GM12878 (cell line): ENCODE results near the gene RTEL1. TPM values are rescaled to one million over a fixed set of nuclear protein-coding genes. Genes with fewer than 3 reads are reported as not detected.

Experiments
- ATAC-seq: fragments of 200-7000 bp; cut with Tn5 transposase; 3 replicates; pipeline ENCODE4 v1.9.1; 2020; ENCODE audit warnings: mild to moderate bottlenecking, moderate library complexity
- BruUV-seq: library from RNA; stranded (reverse); fragments of 400-500 nt; replicated peaks from 2 replicates; lab custom pipeline; 2021; lab: Mats Ljungman, UMichigan
- CTCF ChIA-PET: fragments of 300-600 bp; sonication (Branson Sonifier 250); formaldehyde crosslinking; extraction: SDS; loops from one replicate; lab custom pipeline; 2021; ENCODE audit warnings: inconsistent platforms; lab: Yijun Ruan, JAX
- POLR2A ChIA-PET: fragments of 350-600 bp; formaldehyde crosslinking; extraction: SDS; loops from one replicate; lab custom pipeline; 2021; ENCODE audit warnings: inconsistent platforms; lab: Charles Lee
- RAD21 ChIA-PET: fragments of 300-600 bp; sonication (Branson Sonifier 250); formaldehyde crosslinking; loops from one replicate; lab custom pipeline; 2023; ENCODE audit warnings: antibody characterized with exemption; ENCODE audit not compliant: unreplicated experiment; lab: Charles Lee
- SMC1A ChIA-PET: fragments of 300-600 bp; sonication (Branson Sonifier 250); formaldehyde crosslinking; loops from one replicate; lab custom pipeline; 2023; ENCODE audit not compliant: unreplicated experiment, uncharacterized antibody; lab: Charles Lee
- DNase-seq: peaks from one replicate; pipeline ENCODE4 v3.0.0-alpha.2; 2011; ENCODE audit warnings: low read depth, low spot score
- FAIRE-seq: peaks from 3 replicates; lab custom pipeline; 2011; peaks lifted over from hg19 to GRCh38; lab: Jason Lieb, UNC
- H2AFZ ChIP-seq: 2 replicates; pipeline ENCODE4 v1.6.0; 2011; ENCODE audit warnings: low read depth, low read length, control low read depth; ENCODE audit not compliant: control insufficient read depth
- H3K27ac ChIP-seq: 2 replicates; pipeline ENCODE4 v1.5.1; 2011; ENCODE audit warnings: control low read depth; ENCODE audit not compliant: control insufficient read depth, insufficient read depth
- H3K27me3 ChIP-seq, 2 experiments: replicated peaks in 1 of 2; 2 replicates each; pipeline versions ENCODE4 v1.6.0 to v1.6.1; 2011; ENCODE audit warnings: low read length in 1 of 2; ENCODE audit not compliant: control insufficient read depth in 2 of 2, insufficient read depth in 2 of 2
- H3K36me3 ChIP-seq, 2 experiments: 2 replicates each; pipeline ENCODE4 v1.5.1; 2011; ENCODE audit warnings: low read length in 1 of 2; ENCODE audit not compliant: control insufficient read depth in 2 of 2, insufficient read depth in 2 of 2
- H3K4me1 ChIP-seq: 2 replicates; pipeline ENCODE4 v1.6.1; 2011; ENCODE audit warnings: mild to moderate bottlenecking, low read length, moderate library complexity, mixed read lengths; ENCODE audit not compliant: control insufficient read depth, insufficient read depth
- H3K4me2 ChIP-seq: 2 replicates; pipeline ENCODE4 v1.6.0; 2011; ENCODE audit warnings: control low read depth; ENCODE audit not compliant: control insufficient read depth, insufficient read depth
- H3K4me3 ChIP-seq: fragments of 200-600 bp; sonication (generic); 2 replicates; pipeline ENCODE4 v1.5.1; 2016
- H3K79me2 ChIP-seq: 2 replicates; pipeline ENCODE4 v1.6.0; 2011; ENCODE audit warnings: low read length; ENCODE audit not compliant: control insufficient read depth, insufficient read depth
- H3K9ac ChIP-seq: 2 replicates; pipeline ENCODE4 v1.8.0; 2011; ENCODE audit warnings: low read length, control low read depth, mixed read lengths; ENCODE audit not compliant: control insufficient read depth, insufficient read depth
- H3K9me3 ChIP-seq: replicated peaks from 3 replicates; pipeline ENCODE4 v1.5.1; 2011; ENCODE audit warnings: mild to moderate bottlenecking, low read length; ENCODE audit not compliant: control insufficient read depth, insufficient read depth
- H4K20me1 ChIP-seq: 2 replicates; pipeline ENCODE4 v1.6.0; 2011; ENCODE audit not compliant: control insufficient read depth, insufficient read depth
- BMI1 ChIP-seq: fragments of 450-650 bp; IDR thresholded peaks from 2 replicates; pipeline ENCODE4 v1.6.1; 2016; ENCODE audit warnings: mild to moderate bottlenecking, moderate library complexity, borderline replicate concordance
- CBFB ChIP-seq: IDR thresholded peaks from 2 replicates; pipeline ENCODE4 v1.6.1; 2016; ENCODE audit warnings: antibody characterized with exemption, low read depth
- CBX3 ChIP-seq: fragments of 200-600 bp; sonication (generic); IDR thresholded peaks from 2 replicates; pipeline ENCODE4 v1.6.1; 2016; ENCODE audit warnings: low read depth, borderline replicate concordance
- EP300 ChIP-seq, 2 experiments: fragments of 150-350 bp in 1 of 2; IDR thresholded peaks; 2 replicates each; pipeline ENCODE4 v1.6.1; 2011 to 2012; ENCODE audit warnings: low read depth in 2 of 2, low read length in 2 of 2, borderline replicate concordance in 1 of 2, improper control_type of control experiment in 1 of 2, inconsistent platforms in 1 of 2; ENCODE audit not compliant: control insufficient read depth in 1 of 2
- MLLT1 ChIP-seq: fragments of 450-650 bp; IDR thresholded peaks from 2 replicates; pipeline ENCODE4 v1.6.1; 2016; ENCODE audit warnings: mild to moderate bottlenecking
- MYB ChIP-seq: fragments of 150-350 bp; IDR thresholded peaks from 2 replicates; pipeline ENCODE4 v1.6.1; 2014; ENCODE audit warnings: mild to moderate bottlenecking, low read depth, low read length, borderline replicate concordance
- NBN ChIP-seq: fragments of 450-650 bp; IDR thresholded peaks from 2 replicates; pipeline ENCODE4 v1.6.1; 2016
- NR2C2 ChIP-seq: IDR thresholded peaks from 2 replicates; pipeline ENCODE4 v1.6.1; 2011; ENCODE audit warnings: borderline replicate concordance, low read depth; ENCODE audit not compliant: control insufficient read depth, insufficient read length
- NR2F1 ChIP-seq: fragments of 450-650 bp; conservative IDR thresholded peaks from 2 replicates; pipeline ENCODE4 v1.6.1; 2017; ENCODE audit warnings: mild to moderate bottlenecking
- NRF1 ChIP-seq: conservative IDR thresholded peaks from 2 replicates; pipeline ENCODE4 v1.6.1; 2011; ENCODE audit warnings: mild to moderate bottlenecking, low read depth, low read length, improper control_type of control experiment
- PML ChIP-seq: IDR thresholded peaks from 2 replicates; pipeline ENCODE4 v1.6.1; 2012; ENCODE audit warnings: low read length, inconsistent platforms
- POLR2AphosphoS5 ChIP-seq: IDR thresholded peaks from 2 replicates; pipeline ENCODE4 v1.6.1; 2011; ENCODE audit warnings: mild to moderate bottlenecking, low read length, inconsistent platforms
- POU2F2 ChIP-seq: IDR thresholded peaks from 3 replicates; pipeline ENCODE4 v1.6.1; 2011; ENCODE audit warnings: low read depth, mild to moderate bottlenecking, low read length, borderline replicate concordance
- RUNX3 ChIP-seq: IDR thresholded peaks from 2 replicates; pipeline ENCODE4 v1.6.1; 2012; ENCODE audit warnings: low read length, inconsistent platforms
- SPI1 ChIP-seq: IDR thresholded peaks from 2 replicates; pipeline ENCODE4 v1.6.1; 2011; ENCODE audit warnings: low read depth, mild to moderate bottlenecking, low read length, moderate library complexity, borderline replicate concordance; ENCODE audit not compliant: insufficient read depth
- SREBF1 ChIP-seq: IDR thresholded peaks from 2 replicates; pipeline ENCODE4 v1.6.1; 2012; ENCODE audit warnings: mild to moderate bottlenecking, low read length
- TCF12 ChIP-seq: IDR thresholded peaks from 2 replicates; pipeline ENCODE4 v1.6.1; 2011; ENCODE audit warnings: low read depth, mild to moderate bottlenecking, low read length
- ZNF592 ChIP-seq: fragments of 450-650 bp; IDR thresholded peaks from 2 replicates; pipeline ENCODE4 v1.6.1; 2017; ENCODE audit warnings: mild to moderate bottlenecking, moderate library complexity
- WGBS: methylation state at CpG from one replicate; pipeline ENCODE4 v1.1.6; 2016; ENCODE audit warnings: low lambda C conversion rate; ENCODE audit not compliant: insufficient replicate concordance, insufficient coverage; ENCODE audit errors: missing lambda C conversion rate; 5-methylcytosine and 5-hydroxymethylcytosine counted together
- in situ Hi-C: fragments of 300-500 bp; cut with MboI; formaldehyde crosslinking; loops from 9 replicates; pipeline ENCODE4 v1.14.3; 2018; ENCODE audit warnings: mixed read lengths
- intact Hi-C: fragments of 100-400 bp; cut with micrococcal nuclease; formaldehyde crosslinking; loops from one replicate; pipeline ENCODE4 v1.14.2; 2022; ENCODE audit not compliant: unreplicated experiment
- polyA plus RNA-seq, 11 experiments: library from polyadenylated mRNA; depleted of rRNA in 4 of 11; unstranded in 6 of 11; stranded (reverse) in 5 of 11; fragments of >200 nt; fragmentation: Nextera tagmentation in 4 of 11; fragmentation: Illumina TruSeq in 1 of 11; extraction: Ambion mirVana in 4 of 11; extraction: Trizol in 1 of 11; gene quantifications; 1 replicate in 1 of 11; 2 replicates in 10 of 11; pipeline versions ENCODE4 v1.2.1 to v1.2.3, GENCODE V29; 2011 to 2016; ENCODE audit warnings: inconsistent platforms in 2 of 11, missing spikeins in 2 of 11, low read depth in 1 of 11
- total RNA-seq, 4 experiments: library from RNA; depleted of rRNA in 3 of 4; stranded (reverse); fragments of >200 nt in 3 of 4; fragmentation: Illumina TruSeq in 1 of 4; extraction: Trizol in 1 of 4; gene quantifications; 2 replicates each; pipeline versions ENCODE4 v1.2.1 to v1.2.3, GENCODE V29; 2013 to 2021

RTEL1 gene
- total and polyA plus RNA-seq, 10 of the 15 experiments (the other 5 are each of a cell fraction or from before 2014, with no cell fraction given) = 0.40 to 37.2 (median 15.6) TPM; not detected in 1

- TF ChIP-seq SREBF1 (no peak), NR2F1 (no peak), CBFB (no peak)
These were observed 45.4 kb downstream of the RTEL1 start (continued) for GRCh38 chr20:63703471-63703975.

GRCh38 chr20:63703976-63704748 is 46.0 kb downstream of the RTEL1 start:
- no peak for FAIRE-seq
- Histone ChIP-seq H3K27me3 (no peaks in the 10 kb centered on the region), H3K9ac (no peak overlapping the region), H2AFZ (no peak overlapping the region), H3K79me2 (peaks cover 32% of the 10 kb centered on the region), H4K20me1 (no peaks in the 10 kb centered on the region), H3K27ac (no peak overlapping the region), H3K36me3 (peaks cover 5 to 7% of the 10 kb centered on the region in 2 experiments; a peak in 3 of 4 replicates), H3K9me3 (no peaks in the 10 kb centered on the region), H3K4me3 (no peak overlapping the region), H3K4me1 (peaks cover 19% of the 10 kb centered on the region), H3K4me2 (no peak overlapping the region)
- BruUV-seq = no TSS peak
- POLR2A ChIA-PET = no interaction called here
- DNase-seq = no peak
- RAD21 ChIA-PET = interaction anchor here (0.7 to 1.1 kb wide), 2 partner anchors 166 to 240 kb away, joined by 3 read pairs; no protein-coding TSS in a partner anchor
- 74% methylated on average over 11 of the region's 11 CpGs for WGBS
- SMC1A ChIA-PET = no interaction called here
- in situ Hi-C loops (no loop called here), intact Hi-C loops (no loop called here)
- CTCF ChIA-PET = interaction anchor here (0.6 kb wide), 1 partner anchor 367 kb away, joined by 3 read pairs; no protein-coding TSS in a partner anchor
- no peak for ATAC-seq
- TF ChIP-seq TCF12 (no peak), EP300 (IDR thresholded peaks at IDR 0.05; ENCODE audit: borderline replicate concordance in 1 of 2, control insufficient read depth in 1 of 2, low read depth in 2 of 2, low read length in 2 of 2) (no peak), ZNF592 (no peak), NRF1 (no peak), POLR2AphosphoS5 (no peak), MLLT1 (no peak), NR2C2 (no peak), BMI1 (no peak), RUNX3 (no peak), SPI1 (no peak), PML (no peak), CBX3 (no peak), MYB (no peak), POU2F2 (no peak), NBN (no peak)
